ENCODE measurements around the gene OPTN.

- TF ChIP-seq CTCF (IDR thresholded peaks at IDR 0.05) (no peak), POLR2A (IDR thresholded peaks at IDR 0.05) (no peak)
Observed at GRCh38 chr10:13087601-13087985, 12.4 kb upstream of the OPTN start.
